Loucy (cell line): ENCODE results near the gene GTF2A1L.

Experiments used
- H2AFZ ChIP-seq: fragments of 200-600 bp; sonication (generic); 2 replicates; pipeline ENCODE4 v1.6.0; 2016; ENCODE audit warnings: antibody characterized with exemption, mild to moderate bottlenecking, low read length, moderate library complexity
- H3F3A ChIP-seq: fragments of 200-600 bp; 2 replicates; pipeline ENCODE4 v1.6.0; 2016; ENCODE audit warnings: antibody characterized with exemption, low read depth, mild to moderate bottlenecking
- H3K27me3 ChIP-seq: fragments of 200-600 bp; sonication (generic); 2 replicates; pipeline ENCODE4 v1.6.1; 2014; ENCODE audit warnings: low read length, mild to moderate bottlenecking; ENCODE audit not compliant: insufficient read depth, poor library complexity, severe bottlenecking
- H3K36me3 ChIP-seq: fragments of 200-600 bp; sonication (generic); 2 replicates; pipeline ENCODE4 v1.6.1; 2016; ENCODE audit warnings: low read length; ENCODE audit not compliant: insufficient read depth
- H3K4me1 ChIP-seq: fragments of 200-600 bp; sonication (generic); 2 replicates; pipeline ENCODE4 v1.5.1; 2014; ENCODE audit warnings: low read length, mild to moderate bottlenecking; ENCODE audit not compliant: insufficient read depth, poor library complexity, severe bottlenecking
- H3K4me2 ChIP-seq: fragments of 200-600 bp; sonication (generic); 2 replicates; pipeline ENCODE4 v1.6.0; 2014; ENCODE audit warnings: antibody characterized with exemption, low read length, low read depth, mild to moderate bottlenecking; ENCODE audit not compliant: poor library complexity, severe bottlenecking
- H3K4me3 ChIP-seq: fragments of 200-600 bp; sonication (generic); 2 replicates; pipeline ENCODE4 v1.5.1; 2014; ENCODE audit warnings: low read length, mild to moderate bottlenecking, mixed read lengths; ENCODE audit not compliant: poor library complexity, severe bottlenecking
- H3K79me2 ChIP-seq: fragments of 200-600 bp; sonication (generic); 2 replicates; pipeline ENCODE4 v1.6.1; 2014; ENCODE audit warnings: low read length; ENCODE audit not compliant: insufficient read depth
- H3K9ac ChIP-seq: fragments of 200-600 bp; sonication (generic); 2 replicates; pipeline ENCODE4 v1.6.0; 2014; ENCODE audit warnings: mild to moderate bottlenecking, low read depth, low read length, moderate library complexity; ENCODE audit not compliant: poor library complexity, severe bottlenecking
- H3K9me2 ChIP-seq: fragments of 200-600 bp; sonication (generic); replicated peaks from 2 replicates; pipeline ENCODE4 v1.6.1; 2016; ENCODE audit warnings: low read depth, low read length, mixed read lengths
- H3K9me3 ChIP-seq: fragments of 200-600 bp; sonication (generic); 2 replicates; pipeline ENCODE4 v1.6.1; 2014; ENCODE audit warnings: mild to moderate bottlenecking, antibody characterized with exemption, low read length, low read depth; ENCODE audit not compliant: insufficient read depth
- H4K20me1 ChIP-seq: fragments of 200-600 bp; sonication (generic); 2 replicates; pipeline ENCODE4 v1.6.0; 2014; ENCODE audit warnings: antibody characterized with exemption, low read length, mild to moderate bottlenecking; ENCODE audit not compliant: insufficient read depth, poor library complexity, severe bottlenecking
- CTCF ChIP-seq: fragments of 200-600 bp; sonication (generic); conservative IDR thresholded peaks from 2 replicates; pipeline ENCODE4 v1.5.1; 2014; ENCODE audit warnings: mild to moderate bottlenecking, antibody characterized with exemption, low read length
- EZH2phosphoT487 ChIP-seq: fragments of 200-600 bp; IDR thresholded peaks from 2 replicates; pipeline ENCODE4 v1.6.1; 2018; ENCODE audit warnings: antibody characterized with exemption, mild to moderate bottlenecking, moderate library complexity, borderline replicate concordance

Gene GTF2A1L

GRCh38 chr2:48693066-48693465, 75.4 kb downstream of the GTF2A1L start:
- Histone ChIP-seq H3K36me3 (no peaks in the 10 kb centered on the region), H4K20me1 (no peaks in the 10 kb centered on the region), H3K27me3 (no peaks in the 10 kb centered on the region), H3K4me3 (no peak overlapping the region), H3K4me1 (no peaks in the 10 kb centered on the region), H3K4me2 (no peak overlapping the region), H3K9me3 (no peaks in the 10 kb centered on the region), H3K79me2 (no peaks in the 10 kb centered on the region), H3K9me2 (no peaks in the 10 kb centered on the region), H2AFZ (no peak overlapping the region), H3K9ac (no peak overlapping the region), H3F3A (no peaks in the 10 kb centered on the region)
- TF ChIP-seq CTCF (no peak), EZH2phosphoT487 (no peak)

- Histone ChIP-seq H3F3A (no peaks in the 10 kb centered on the region), H3K9me2 (no peaks in the 10 kb centered on the region), H3K79me2 (no peaks in the 10 kb centered on the region), H3K27me3 (no peaks in the 10 kb centered on the region), H3K4me1 (no peaks in the 10 kb centered on the region), H4K20me1 (no peaks in the 10 kb centered on the region), H3K4me3 (no peak overlapping the region), H2AFZ (no peak overlapping the region), H3K4me2 (no peak overlapping the region), H3K9me3 (no peaks in the 10 kb centered on the region), H3K9ac (no peak overlapping the region), H3K36me3 (no peaks in the 10 kb centered on the region)
- no peak for TF ChIP-seq EZH2phosphoT487
- TF ChIP-seq CTCF = no peak
Observed at GRCh38 chr2:48693645-48694044, 76.0 kb downstream of the GTF2A1L start.

DNA sequence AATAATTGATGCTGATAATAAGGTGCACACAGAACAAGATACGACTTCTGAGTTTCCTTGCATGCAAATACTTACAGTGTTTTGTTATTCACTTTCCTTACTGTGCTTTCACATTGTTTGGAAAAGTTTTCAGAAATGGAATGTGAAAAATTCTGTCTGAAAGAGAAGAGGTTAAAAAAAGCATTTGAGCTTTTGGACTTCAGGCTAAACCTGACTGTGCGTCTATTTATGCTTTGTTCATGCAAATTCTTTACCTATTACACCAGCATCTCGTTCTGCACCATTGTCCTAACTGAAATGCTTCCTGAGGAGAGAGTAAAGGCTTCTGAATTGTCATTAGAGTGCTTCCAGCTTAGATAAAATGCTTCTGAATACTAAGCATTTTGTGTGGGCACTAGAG, 76.5 kb downstream of the GTF2A1L start:
- H3K36me3 ChIP-seq = no peaks in the 10 kb centered on the region
- no peak overlapping the region for H3K4me3 ChIP-seq
- H3F3A ChIP-seq = no peaks in the 10 kb centered on the region
- H3K9ac ChIP-seq = no peak overlapping the region
- H3K9me3 ChIP-seq = no peaks in the 10 kb centered on the region
- H3K4me2 ChIP-seq = no peak overlapping the region
- no peaks in the 10 kb centered on the region for H3K27me3 ChIP-seq
- H3K9me2 ChIP-seq = no peaks in the 10 kb centered on the region
- no peaks in the 10 kb centered on the region for H3K4me1 ChIP-seq
- H4K20me1 ChIP-seq = no peaks in the 10 kb centered on the region
- no peaks in the 10 kb centered on the region for H3K79me2 ChIP-seq
- no peak overlapping the region for H2AFZ ChIP-seq
- TF ChIP-seq CTCF (no peak), EZH2phosphoT487 (no peak)
